ENCODE measurements around the gene ATXN7L2.

- TF ChIP-seq CTCF (IDR thresholded peaks at IDR 0.05) = no peak
- TF ChIP-seq POLR2A (IDR thresholded peaks at IDR 0.05) = no peak
Measured at GRCh38 chr1:109484519-109484975, 842 bp downstream of the ATXN7L2 start.
